SK-N-SH (cell line): Measurements from ENCODE around the gene NDEL1. TPM values are rescaled to one million over a fixed set of nuclear protein-coding genes. Genes with fewer than 3 reads are reported as not detected.

Source experiments
- CTCF ChIA-PET: fragments of 300-600, 350-600 bp; formaldehyde crosslinking; extraction: SDS; loops from one replicate; lab custom pipeline; 2021; lab: Yijun Ruan, JAX
- POLR2A ChIA-PET: fragments of 350-600 bp; sonication (Branson Sonifier 250); formaldehyde crosslinking; extraction: SDS; loops from one replicate; lab custom pipeline; 2020; ENCODE audit warnings: antibody characterized with exemption, inconsistent platforms; lab: Yijun Ruan, JAX
- DNase-seq: peaks from one replicate; pipeline ENCODE4 v3.0.0; 2012
- H2AFZ ChIP-seq: fragments of 200-600 bp; sonication (generic); 2 replicates; pipeline ENCODE4 v1.8.1; 2016; ENCODE audit warnings: antibody characterized with exemption, mild to moderate bottlenecking, low read depth
- H3F3A ChIP-seq: fragments of 200-600 bp; sonication (generic); replicated peaks from 2 replicates; pipeline ENCODE3; 2016; ENCODE audit warnings: antibody characterized with exemption, mild to moderate bottlenecking; ENCODE audit not compliant: insufficient read depth
- H3K27ac ChIP-seq, 2 experiments: fragments of 200-500 bp in 1 of 2; fragments of 200-600 bp in 1 of 2; sonication (Bioruptor generic) in 1 of 2; sonication (generic), shearing (Covaris generic) in 1 of 2; 2 replicates each; pipeline versions ENCODE4 v1.5.1 to v1.6.1; 2014 to 2016; ENCODE audit warnings: low read depth in 2 of 2, inconsistent platforms in 1 of 2, low read length in 1 of 2, mild to moderate bottlenecking in 1 of 2, mixed read lengths in 1 of 2
- H3K27me3 ChIP-seq: fragments of 200-600 bp; sonication (generic), shearing (Covaris generic); 2 replicates; pipeline ENCODE4 v1.6.1; 2016; ENCODE audit warnings: mixed run types; ENCODE audit not compliant: insufficient read depth
- H3K36me3 ChIP-seq, 2 experiments: fragments of 200-500 bp in 1 of 2; fragments of 200-600 bp in 1 of 2; sonication (Bioruptor generic) in 1 of 2; sonication (generic) in 1 of 2; replicated peaks in 1 of 2; 2 replicates each; pipeline versions ENCODE3 to v1.5.1; 2014 to 2016; ENCODE audit warnings: low read length in 1 of 2, mild to moderate bottlenecking in 1 of 2; ENCODE audit not compliant: insufficient read depth in 2 of 2, control insufficient read depth in 1 of 2
- H3K4me1 ChIP-seq, 2 experiments: fragments of 200-500 bp in 1 of 2; fragments of 200-600 bp in 1 of 2; sonication (Bioruptor generic) in 1 of 2; sonication (generic), shearing (Covaris generic) in 1 of 2; 2 replicates each; pipeline versions ENCODE4 v1.5.1 to v1.6.1; 2014 to 2016; ENCODE audit warnings: low read depth in 1 of 2, low read length in 1 of 2, mixed run types in 1 of 2; ENCODE audit not compliant: insufficient read depth in 2 of 2, control insufficient read depth in 1 of 2
- H3K4me2 ChIP-seq: fragments of 200-600 bp; sonication (generic), shearing (Covaris generic); 2 replicates; pipeline ENCODE4 v1.6.1; 2017; ENCODE audit warnings: mixed run types
- H3K4me3 ChIP-seq, 2 experiments: fragments of 200-500 bp in 1 of 2; fragments of 200-600 bp in 1 of 2; sonication (Bioruptor generic) in 1 of 2; sonication (generic), shearing (Covaris generic) in 1 of 2; 2 replicates each; pipeline versions ENCODE4 v1.5.1 to v1.8.1; 2014 to 2016; ENCODE audit warnings: low read depth in 2 of 2, inconsistent platforms in 1 of 2, low read length in 1 of 2, mild to moderate bottlenecking in 1 of 2, mixed read lengths in 1 of 2, moderate library complexity in 1 of 2
- H3K79me2 ChIP-seq: fragments of 200-600 bp; sonication (generic); 2 replicates; pipeline ENCODE4 v1.8.1; 2017; ENCODE audit warnings: mild to moderate bottlenecking; ENCODE audit not compliant: insufficient read depth
- H3K9ac ChIP-seq: fragments of 200-600 bp; sonication (generic); 2 replicates; pipeline ENCODE4 v1.6.1; 2017; ENCODE audit warnings: mixed run types
- H3K9me2 ChIP-seq: fragments of 200-600 bp; sonication (generic); 2 replicates; pipeline ENCODE4 v1.6.1; 2017; ENCODE audit warnings: mixed run types
- H3K9me3 ChIP-seq: fragments of 200-600 bp; sonication (generic); 2 replicates; pipeline ENCODE4 v1.6.1; 2017; ENCODE audit warnings: mixed run types, mild to moderate bottlenecking, moderate library complexity
- H4K20me1 ChIP-seq: fragments of 200-600 bp; sonication (generic); 2 replicates; pipeline ENCODE4 v1.6.1; 2017; ENCODE audit warnings: mild to moderate bottlenecking, mixed run types; ENCODE audit not compliant: insufficient read depth
- EP300 ChIP-seq, 2 experiments: IDR thresholded peaks; 2 replicates each; pipeline versions ENCODE4 v1.4.0 to v1.6.1; 2012; ENCODE audit warnings: borderline replicate concordance in 1 of 2, low read depth in 1 of 2, low read length in 1 of 2
- EZH2phosphoT487 ChIP-seq: fragments of 200-600 bp; sonication (generic); IDR thresholded peaks from 2 replicates; pipeline ENCODE4 v1.6.1; 2017; ENCODE audit warnings: low read depth, mixed run types, mild to moderate bottlenecking, antibody characterized with exemption, moderate library complexity, borderline replicate concordance
- GABPA ChIP-seq: IDR thresholded peaks from 2 replicates; pipeline ENCODE4 v1.4.0; 2012; ENCODE audit warnings: low read depth, mild to moderate bottlenecking
- IRF3 ChIP-seq: fragments of 150-350 bp; IDR thresholded peaks from 2 replicates; pipeline ENCODE4 v1.6.1; 2016; ENCODE audit warnings: mild to moderate bottlenecking, low read depth, low read length
- MAX ChIP-seq: IDR thresholded peaks from 2 replicates; pipeline ENCODE4 v1.4.0; 2012; ENCODE audit warnings: low read depth
- RCOR1 ChIP-seq: fragments of 150-350 bp; IDR thresholded peaks from 2 replicates; pipeline ENCODE4 v1.6.1; 2017; ENCODE audit warnings: antibody characterized with exemption, low read length
- REST ChIP-seq: IDR thresholded peaks from 2 replicates; pipeline ENCODE4 v1.6.1; 2012; ENCODE audit warnings: mild to moderate bottlenecking, low read depth, low read length, moderate library complexity
- RFX5 ChIP-seq: IDR thresholded peaks from 2 replicates; pipeline ENCODE4 v1.6.1; 2012; ENCODE audit warnings: mild to moderate bottlenecking, improper control_type of control experiment, low read length
- RXRA ChIP-seq: IDR thresholded peaks from 2 replicates; pipeline ENCODE4 v1.4.0; 2012; ENCODE audit warnings: low read depth, mild to moderate bottlenecking, borderline replicate concordance
- SMC3 ChIP-seq: IDR thresholded peaks from 2 replicates; pipeline ENCODE4 v1.6.1; 2012; ENCODE audit warnings: low read depth, low read length, improper control_type of control experiment
- TEAD4 ChIP-seq: IDR thresholded peaks from 2 replicates; pipeline ENCODE4 v1.4.0; 2012; ENCODE audit warnings: mild to moderate bottlenecking, borderline replicate concordance; ENCODE audit not compliant: insufficient read depth
- WGBS: methylation state at CpG from one replicate; pipeline ENCODE4 v1.1.6; 2017; ENCODE audit warnings: low lambda C conversion rate; 5-methylcytosine and 5-hydroxymethylcytosine counted together
- polyA plus RNA-seq, 3 experiments: library from polyadenylated mRNA; depleted of rRNA; stranded (reverse); fragments of >200 nt; gene quantifications; 2 replicates each; pipeline ENCODE4 v1.2.3, GENCODE V29; 2012

Gene NDEL1
- polyA plus RNA-seq, 1 of the 3 experiments (the other 2 are of a cell fraction) = 49.5 TPM

- TF ChIP-seq REST = no peak
- no peak for TF ChIP-seq GABPA
- TF ChIP-seq MAX = no peak
- no peak for TF ChIP-seq EZH2phosphoT487
- TF ChIP-seq IRF3 = no peak
Measured at GRCh38 chr17:8421571-8421970, 14.1 kb upstream of the NDEL1 start (continued).

GRCh38 chr17:8426094-8426720 is 9.5 kb upstream of the NDEL1 start:
- WGBS = 44% methylated on average over 6 of the region's 6 CpGs
- POLR2A ChIA-PET = no interaction called here
- CTCF ChIA-PET = interaction anchor here (1.0 to 1.4 kb wide), 3 partner anchors 13 to 359 kb away, joined by 3 to 4 read pairs (median 4); no protein-coding TSS in a partner anchor

More at GRCh38 chr17:8426094-8426720, 9.5 kb upstream of the NDEL1 start:
- Histone ChIP-seq H3K9ac (no peak overlapping the region), H3K4me1 (no peaks in the 10 kb centered on the region; a peak in 1 of 4 replicates), H3K9me2 (no peaks in the 10 kb centered on the region), H3K9me3 (no peaks in the 10 kb centered on the region), H3K79me2 (no peaks in the 10 kb centered on the region), H3K4me3 (no peak overlapping the region), H4K20me1 (no peaks in the 10 kb centered on the region), H2AFZ (no peak overlapping the region), H3K36me3 (no peaks in the 10 kb centered on the region), H3K4me2 (no peak overlapping the region), H3F3A (no peaks in the 10 kb centered on the region), H3K27ac (no peak overlapping the region), H3K27me3 (no peaks in the 10 kb centered on the region; the same call in 1 of the 2 replicates)
- no peak for DNase-seq
- TF ChIP-seq TEAD4 = no peak
- no peak for TF ChIP-seq SMC3
- no peak for TF ChIP-seq RXRA
- no peak for TF ChIP-seq RCOR1
- TF ChIP-seq RFX5 = no peak
- no peak for TF ChIP-seq EP300 (IDR thresholded peaks at IDR 0.05; ENCODE audit: borderline replicate concordance in 1 of 2, low read depth in 1 of 2, low read length in 1 of 2)
- TF ChIP-seq IRF3 = no peak
